Right renal cortex interstitium (tissue), 3 donors: Measurements from ENCODE around the gene ALCAM. TPM values are rescaled to one million over a fixed set of nuclear protein-coding genes. Genes with fewer than 3 reads are reported as not detected.
"Not testable (repeated sequence)": the region's sequence is repeated elsewhere in the genome, so short reads cannot be mapped to it uniquely, and the experiment has no call there.

Experiments
- DNase-seq, 3 donors: peaks; one replicate each; pipeline ENCODE4 v3.0.0-alpha.2; 2013; ENCODE audit warnings: low read depth in 3 of 3, low spot score in 2 of 3
- polyA plus RNA-seq, 3 donors: library from polyadenylated mRNA; unstranded; fragments of 120-200 nt; gene quantifications; one replicate each; pipeline ENCODE4 v1.2.1, GENCODE V29; 2013; ENCODE audit not compliant: insufficient read length in 3 of 3

The ALCAM gene
- polyA plus RNA-seq, 3 donors, result 141 to 148 (median 143) TPM

DNA sequence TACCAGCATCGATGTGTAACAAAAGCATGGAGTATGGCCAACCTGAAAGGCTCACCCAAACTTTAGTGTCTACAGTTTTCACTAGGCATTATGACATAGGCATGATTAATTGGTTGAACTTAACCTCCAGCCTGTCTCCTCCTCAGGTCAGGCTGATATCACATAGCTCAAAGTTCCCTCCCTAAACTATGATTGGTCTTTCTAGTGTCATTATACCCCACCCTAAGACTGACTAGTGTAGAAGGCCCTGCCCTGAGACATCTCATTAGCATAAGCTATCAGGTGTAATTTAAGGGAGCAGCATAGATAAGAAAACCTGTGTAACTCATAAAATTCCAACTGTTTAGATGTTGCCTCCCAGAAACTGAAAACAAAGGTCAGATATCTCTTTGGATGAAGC, 195.2 kb downstream of the ALCAM start:
- DNase-seq, result no peak

DNA sequence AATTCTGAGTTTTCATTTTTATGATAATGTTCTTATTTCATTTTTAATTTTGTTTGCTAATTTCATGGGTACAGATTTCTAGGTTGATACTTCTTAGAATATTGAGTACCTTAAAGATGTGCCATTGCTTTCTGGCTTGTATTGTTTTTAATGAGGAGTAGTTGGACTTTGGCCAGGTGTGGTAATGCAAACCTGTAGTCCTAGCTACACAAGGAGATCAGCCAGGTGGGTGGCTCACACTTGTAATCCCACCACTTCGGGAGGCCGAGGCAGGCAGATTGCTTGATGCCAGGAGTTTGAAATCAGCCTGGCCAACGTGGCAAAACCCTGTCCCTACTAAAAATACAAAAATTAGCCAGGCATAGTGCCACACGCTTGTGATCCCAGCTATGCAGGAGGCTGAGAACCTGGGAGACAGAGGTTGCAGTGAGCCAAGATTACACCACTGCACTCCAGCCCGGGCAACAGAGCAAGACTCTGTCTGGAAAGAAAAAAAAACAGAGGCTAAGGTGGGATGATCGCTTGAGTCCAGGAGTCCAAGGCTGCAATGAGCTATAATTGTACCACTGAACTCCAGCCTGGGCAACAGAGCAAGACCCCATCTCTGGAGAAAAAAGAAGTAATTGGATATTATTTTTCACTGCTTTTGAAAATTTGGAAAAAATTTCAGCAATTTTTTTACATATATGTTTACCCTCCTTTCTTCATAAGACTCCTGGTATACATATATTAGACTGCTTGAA, 198.0 kb downstream of the ALCAM start:
- no peak for DNase-seq

GRCh38 chr3:105571005-105571404, 204.3 kb downstream of the ALCAM start:
- no peak for DNase-seq

GRCh38 chr3:105572501-105572900, 205.8 kb downstream of the ALCAM start:
- DNase-seq, result no peak

DNA sequence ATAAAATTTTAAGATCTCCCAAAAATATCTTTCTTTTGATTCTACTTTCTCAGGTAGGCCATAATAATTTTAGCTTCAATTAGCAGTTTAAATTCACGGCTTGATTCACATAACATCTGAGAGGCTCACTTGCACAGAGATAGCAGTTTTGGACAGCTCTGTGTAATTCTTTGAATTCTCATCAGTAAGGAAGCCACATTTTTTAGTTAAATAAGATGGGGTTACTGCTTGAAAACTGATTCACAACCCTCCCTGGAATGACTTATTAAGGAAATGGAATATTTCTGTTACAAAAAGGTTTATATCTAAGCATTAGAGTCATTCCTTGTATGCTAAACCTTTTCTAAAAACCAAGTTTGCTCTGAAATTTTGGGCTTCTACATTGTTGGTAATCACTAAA, 212.7 kb downstream of the ALCAM start:
- DNase-seq, result no peak

DNA sequence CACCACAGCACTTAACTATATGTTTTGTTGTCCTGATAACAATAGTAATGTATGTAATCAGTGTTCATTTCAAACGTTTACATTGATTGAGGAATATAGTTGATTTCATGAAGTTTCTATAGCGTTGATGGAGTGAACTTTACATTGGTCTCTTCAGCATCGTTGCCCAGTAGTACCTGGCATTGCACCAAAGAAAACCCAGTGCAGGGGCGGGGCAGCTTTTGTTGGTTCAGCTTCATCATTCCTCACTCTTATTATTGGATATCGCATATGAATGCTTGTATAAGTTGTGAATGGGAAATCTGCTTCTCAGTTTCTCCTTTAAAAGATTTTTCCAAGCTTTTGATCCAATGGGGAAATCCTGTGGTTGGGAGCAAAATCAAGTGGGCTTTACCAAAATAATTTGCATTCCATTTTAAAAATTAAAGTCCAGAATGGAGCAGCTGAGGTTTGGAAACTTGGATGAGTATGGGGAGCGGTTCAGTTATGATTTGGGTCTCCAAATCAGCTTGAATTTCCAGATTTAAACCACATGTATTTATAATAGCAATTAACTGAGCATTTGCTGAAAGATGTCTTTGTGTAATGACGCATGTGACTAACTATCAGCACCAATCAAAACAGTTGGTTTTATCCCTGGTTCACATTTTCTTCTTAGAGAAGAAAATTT, 213.7 kb downstream of the ALCAM start:
- DNase-seq, result no peak

DNA sequence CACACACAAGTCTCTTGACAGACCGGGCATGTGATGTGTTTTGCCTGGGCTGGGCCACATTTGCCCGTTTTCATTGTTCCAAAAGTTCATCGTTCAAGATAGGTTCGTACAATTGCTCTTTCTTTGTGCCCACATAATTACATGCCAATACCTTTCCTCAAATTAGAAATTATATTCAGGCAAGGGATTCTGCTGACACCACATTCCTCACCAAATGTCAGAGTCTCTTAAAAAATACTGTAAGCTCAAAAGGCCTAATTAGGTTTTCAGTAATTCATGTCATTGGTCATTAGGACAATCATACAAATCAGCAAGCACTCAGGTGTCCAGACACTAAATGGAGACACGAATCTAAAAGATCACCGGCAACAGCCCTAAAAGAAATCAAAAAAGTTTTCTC, 215.3 kb downstream of the ALCAM start:
- DNase-seq, result no peak

- DNase-seq, result no peak
These were observed 217.5 kb downstream of the ALCAM start for GRCh38 chr3:105584003-105584790.

GRCh38 chr3:105593315-105593714, 226.6 kb downstream of the ALCAM start:
- DNase-seq, result no peak

- no peak for DNase-seq
These were observed 227.5 kb downstream of the ALCAM start for GRCh38 chr3:105594219-105594618.

GRCh38 chr3:105598042-105598796, 231.5 kb downstream of the ALCAM start:
- DNase-seq, result no peak

- no peak for DNase-seq
These were observed 232.6 kb downstream of the ALCAM start for GRCh38 chr3:105599350-105599749.

- not testable (repeated sequence) for DNase-seq
These were observed 235.0 kb downstream of the ALCAM start for GRCh38 chr3:105601756-105602155.

GRCh38 chr3:105602286-105602685, 235.6 kb downstream of the ALCAM start:
- DNase-seq, result not testable (repeated sequence)

DNA sequence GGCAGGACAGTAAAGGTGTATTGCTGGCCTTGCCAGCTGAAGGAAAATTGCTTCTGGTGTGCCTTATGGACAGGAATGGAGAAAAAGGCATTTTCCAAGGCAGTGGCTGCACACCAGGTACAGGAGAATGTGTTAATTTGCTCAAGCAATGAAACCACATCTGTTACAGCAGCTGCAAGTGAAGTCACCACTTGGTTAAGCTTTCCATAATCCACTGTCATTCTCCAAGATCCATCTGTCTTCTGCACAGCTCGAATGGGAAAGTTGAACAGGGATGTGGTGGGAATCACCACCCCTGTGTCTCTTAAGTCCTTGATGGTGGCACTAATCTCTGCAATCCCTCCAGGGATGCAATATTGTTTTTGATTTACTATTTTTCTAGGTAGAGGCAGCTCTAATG, 236.8 kb downstream of the ALCAM start:
- DNase-seq, result not testable (repeated sequence)

DNA sequence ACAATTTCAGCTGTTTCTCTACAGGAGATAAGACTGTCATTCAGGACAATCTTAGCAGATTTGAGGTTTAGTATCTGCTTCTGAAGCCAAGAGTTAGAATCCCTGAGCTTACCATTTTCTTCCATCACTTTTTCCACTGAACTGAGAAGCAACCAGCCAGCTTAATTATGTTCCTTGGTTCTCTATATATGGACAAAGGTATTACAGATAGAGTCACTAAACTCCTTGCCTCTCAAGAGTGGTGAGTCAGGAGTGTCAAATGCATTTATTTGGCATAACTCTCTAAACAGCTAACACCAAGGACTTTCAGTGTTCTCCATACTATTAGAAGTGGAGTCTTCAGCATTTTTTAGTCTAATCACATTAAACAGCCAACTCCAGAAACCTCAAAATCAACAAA, 239.3 kb downstream of the ALCAM start:
- DNase-seq, result no peak

DNA sequence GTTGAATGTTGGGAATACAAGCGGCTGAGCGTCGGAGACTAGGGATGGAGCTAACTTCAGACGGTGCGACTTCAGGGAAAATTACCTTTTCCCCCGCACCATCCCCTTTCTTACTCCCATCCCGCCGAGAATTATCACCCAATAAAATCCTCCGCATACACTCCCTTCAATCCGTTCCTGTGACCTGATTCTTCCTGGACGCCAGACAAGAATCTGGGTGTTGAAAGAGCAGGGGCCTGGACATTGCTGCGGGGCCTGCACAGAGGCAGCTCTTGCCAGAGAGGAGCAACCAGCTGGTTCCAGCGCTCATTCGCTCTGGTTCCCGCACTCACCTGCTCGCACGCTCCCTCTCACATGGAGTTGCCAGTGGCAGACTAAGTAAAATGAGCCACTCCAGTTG, 241.9 kb downstream of the ALCAM start:
- no peak for DNase-seq

- DNase-seq, result no peak
These were observed 243.8 kb downstream of the ALCAM start for GRCh38 chr3:105610473-105610872.

- no peak for DNase-seq
These were observed 244.8 kb downstream of the ALCAM start for GRCh38 chr3:105611304-105612192.

GRCh38 chr3:105613120-105613519, 246.4 kb downstream of the ALCAM start:
- DNase-seq, result no peak
